HG02885 (cell line): Measurements from ENCODE around the gene MID1.

Experiments
- ATAC-seq: cut with Tn5 transposase; IDR thresholded peaks from one replicate; pipeline ENCODE4 v1.9.1; 2021; ENCODE audit warnings: mild to moderate bottlenecking; ENCODE audit not compliant: unreplicated experiment, poor library complexity

MID1 gene

GRCh38 chrX:10505726-10506125, 114.7 kb downstream of the MID1 start:
- no peak for ATAC-seq

DNA sequence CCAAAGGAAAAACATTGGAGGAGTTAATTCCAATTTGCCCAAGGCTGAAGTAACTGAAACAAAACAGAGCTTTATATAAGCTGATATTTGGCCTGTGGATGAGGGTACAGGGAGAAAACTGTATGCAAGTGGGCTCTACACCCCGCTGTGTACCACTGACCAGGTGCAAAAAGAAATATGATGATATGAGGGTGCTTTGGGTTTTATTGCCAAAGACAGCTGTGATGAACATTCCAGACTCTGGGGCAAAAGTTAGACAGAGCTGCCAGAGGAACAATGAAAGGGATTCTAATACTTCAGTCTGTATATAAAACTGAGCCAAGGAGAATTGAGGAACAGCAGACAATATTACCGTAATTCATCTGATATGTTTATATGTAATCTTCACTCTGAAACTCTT, 117.4 kb downstream of the MID1 start:
- ATAC-seq, result no peak

DNA sequence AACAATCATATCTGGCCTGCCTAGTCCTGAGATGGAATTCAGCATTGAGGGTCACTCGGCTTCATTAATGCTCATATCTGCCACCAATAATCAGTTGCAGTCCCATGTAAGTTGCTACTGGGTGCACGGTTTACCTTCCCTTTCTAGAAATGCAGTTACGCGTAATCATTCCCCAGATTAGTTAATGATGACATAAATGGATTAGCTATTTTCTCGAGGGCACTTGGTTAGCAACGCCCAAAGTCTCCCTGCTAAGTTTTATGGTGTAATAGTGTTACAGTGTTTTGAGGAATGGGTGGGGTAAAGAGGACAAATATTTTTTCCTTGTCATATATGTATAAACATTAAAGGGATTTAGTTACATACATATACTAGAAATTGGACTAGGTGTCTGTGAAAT, 118.8 kb downstream of the MID1 start:
- no peak for ATAC-seq

- no peak for ATAC-seq
These were observed 123.9 kb downstream of the MID1 start for GRCh38 chrX:10496345-10496965.

GRCh38 chrX:10495677-10496076, 124.7 kb downstream of the MID1 start:
- no peak for ATAC-seq

GRCh38 chrX:10492250-10492649, 128.1 kb downstream of the MID1 start:
- ATAC-seq, result no peak

- ATAC-seq, result no peak
These were observed 134.0 kb downstream of the MID1 start for GRCh38 chrX:10486373-10486772.

DNA sequence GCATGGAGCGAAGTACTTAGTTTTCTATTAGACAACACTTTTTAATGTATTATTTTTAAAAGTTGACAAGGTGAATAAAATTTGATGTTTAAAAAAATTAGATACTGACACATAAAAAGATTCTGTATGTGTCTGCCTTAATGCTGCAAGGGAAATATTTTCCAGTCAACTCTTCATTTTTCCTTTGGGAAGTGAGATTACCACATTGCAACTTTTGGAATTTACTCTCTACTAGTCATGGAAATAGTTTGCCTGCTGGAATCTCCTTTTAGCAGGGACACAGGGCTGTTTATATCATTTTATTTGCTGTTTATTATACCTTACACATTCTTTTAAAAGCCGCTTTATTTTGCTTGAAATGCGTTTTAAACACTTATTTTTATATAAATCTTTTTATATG, 135.1 kb downstream of the MID1 start:
- no peak for ATAC-seq

GRCh38 chrX:10484683-10485247, 135.6 kb downstream of the MID1 start:
- no peak for ATAC-seq

DNA sequence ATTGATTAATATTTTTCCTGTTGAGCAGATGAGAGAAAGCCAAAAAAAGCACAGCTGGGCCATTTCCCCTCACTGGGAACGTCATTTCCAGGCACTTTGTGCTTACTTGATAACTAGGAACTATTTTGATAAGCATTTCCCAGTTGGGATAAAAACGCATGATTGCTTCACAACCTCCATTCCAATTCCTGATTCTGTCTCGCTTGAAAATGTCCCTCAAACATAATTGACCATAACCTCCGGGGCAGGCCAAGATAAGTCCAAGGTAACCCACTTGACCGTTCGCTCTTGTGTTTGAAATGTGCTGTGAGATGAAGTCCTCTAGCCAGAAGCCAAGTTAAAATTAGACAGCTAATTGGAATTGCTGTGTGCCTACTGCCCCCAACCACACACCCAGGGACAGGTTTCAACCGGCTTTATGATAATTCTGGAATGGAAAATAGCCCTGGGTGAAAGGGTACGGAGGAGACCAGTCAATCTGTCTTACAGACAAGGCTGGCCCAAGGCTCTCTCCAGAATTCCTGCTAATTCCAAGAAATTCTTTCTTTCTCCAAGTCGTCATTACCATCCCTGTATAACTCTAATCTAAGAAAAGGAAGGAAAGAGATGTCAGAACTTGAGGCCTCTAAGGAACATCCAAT, 137.1 kb downstream of the MID1 start:
- no peak for ATAC-seq

DNA sequence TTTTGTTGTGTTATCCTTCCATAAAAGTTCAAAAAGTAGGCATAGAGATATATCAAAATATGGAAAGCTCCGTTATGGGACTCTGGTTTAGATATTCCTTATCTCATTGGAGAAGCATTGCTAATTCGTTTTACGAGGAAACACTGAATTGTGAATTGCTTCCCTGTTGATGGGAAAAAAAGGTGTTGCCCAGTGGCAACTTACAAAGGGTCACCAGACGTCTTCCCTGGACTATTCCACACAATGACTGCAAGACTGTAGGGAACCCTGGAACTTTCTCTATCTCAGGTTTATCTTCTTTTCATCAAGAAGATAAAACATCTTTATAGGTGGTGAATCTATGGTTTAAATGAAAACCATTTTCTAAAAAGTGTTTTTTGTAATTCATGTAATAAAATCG, 137.7 kb downstream of the MID1 start:
- no peak for ATAC-seq

DNA sequence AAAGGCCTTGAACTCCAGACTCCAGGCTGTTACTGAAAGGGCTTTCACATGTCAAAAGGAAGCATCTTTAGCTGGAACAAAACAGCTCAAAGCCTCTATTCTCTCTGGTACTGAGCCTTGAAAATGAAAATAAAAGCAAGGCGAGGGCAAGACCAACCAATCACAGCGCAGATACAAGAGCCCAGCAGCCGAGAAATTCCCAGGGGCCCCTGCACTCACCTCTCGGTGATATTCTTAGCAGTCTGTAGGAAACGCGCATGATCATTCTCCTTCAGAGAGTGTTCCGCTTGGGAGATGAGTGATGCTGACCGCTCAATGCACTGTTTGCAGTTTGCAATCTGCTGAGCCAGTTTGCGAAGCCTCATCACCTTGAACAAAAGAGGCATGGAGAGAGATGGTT, 138.1 kb downstream of the MID1 start:
- ATAC-seq, result peak; percentile 81

GRCh38 chrX:10480861-10481260, 139.5 kb downstream of the MID1 start:
- no peak for ATAC-seq

DNA sequence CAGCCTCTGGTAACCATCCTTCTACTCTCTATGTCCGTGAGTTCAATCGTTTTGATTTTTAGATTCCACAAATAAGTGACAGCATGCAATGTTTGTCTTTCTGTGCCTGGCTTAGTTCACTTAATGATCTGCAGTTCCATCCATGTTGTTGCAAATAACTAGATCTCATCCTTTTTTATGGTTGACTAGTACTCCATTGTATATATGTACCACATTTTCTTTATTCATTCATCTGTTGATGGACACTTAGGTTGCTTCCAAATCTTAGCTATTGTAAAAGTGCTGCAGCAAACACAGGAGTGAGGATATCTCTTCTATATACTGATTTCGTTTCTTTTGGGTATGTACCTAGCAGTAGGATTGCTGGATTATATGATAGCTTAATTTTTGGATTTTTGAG, 140.9 kb downstream of the MID1 start:
- no peak for ATAC-seq

GRCh38 chrX:10477525-10477924, 142.9 kb downstream of the MID1 start:
- ATAC-seq, result no peak

- ATAC-seq, result no peak
These were observed 145.3 kb downstream of the MID1 start for GRCh38 chrX:10474913-10475568.

GRCh38 chrX:10474510-10474909, 145.9 kb downstream of the MID1 start:
- ATAC-seq, result no peak

- ATAC-seq, result no peak
These were observed 149.0 kb downstream of the MID1 start for GRCh38 chrX:10471418-10471817.

DNA sequence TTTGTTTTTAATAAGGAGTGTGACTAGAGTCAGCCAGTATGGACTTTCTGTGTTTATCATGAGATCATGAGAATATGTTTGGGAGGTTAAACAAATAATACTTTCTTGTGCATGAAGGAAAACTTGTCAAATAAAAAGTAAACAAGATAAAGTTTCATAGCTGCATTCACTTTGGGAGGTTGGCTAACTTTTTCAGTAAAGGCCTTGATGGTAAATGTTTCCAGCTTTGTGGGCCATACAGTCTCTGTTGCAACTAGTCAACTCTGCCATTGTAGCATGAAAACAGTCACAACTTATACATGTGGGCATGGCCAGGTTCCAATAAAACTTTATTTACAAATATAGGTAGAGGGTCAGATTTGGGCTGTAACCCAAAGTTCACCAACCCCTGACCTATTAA, 150.4 kb downstream of the MID1 start:
- no peak for ATAC-seq

DNA sequence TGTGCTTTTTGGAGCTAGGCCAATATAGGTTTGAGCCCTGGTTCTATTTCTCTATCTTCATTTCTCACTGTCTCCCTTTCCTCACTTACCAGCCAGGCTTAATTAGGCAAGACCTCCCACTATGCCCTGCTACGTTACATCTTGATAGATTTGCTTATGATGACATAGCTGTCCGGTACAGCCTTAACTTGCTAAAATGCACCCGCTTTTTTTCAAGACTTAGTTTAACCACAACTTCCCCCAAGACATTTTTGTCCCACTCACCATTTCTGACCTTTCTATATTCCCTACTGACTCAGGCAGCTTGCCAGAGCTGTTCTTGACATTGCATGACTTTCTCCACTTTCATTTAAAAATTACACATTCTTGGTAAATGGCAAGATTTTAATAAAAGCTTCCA, 152.6 kb downstream of the MID1 start:
- no peak for ATAC-seq

- ATAC-seq, result no peak
These were observed 155.1 kb downstream of the MID1 start for GRCh38 chrX:10465254-10465653.

DNA sequence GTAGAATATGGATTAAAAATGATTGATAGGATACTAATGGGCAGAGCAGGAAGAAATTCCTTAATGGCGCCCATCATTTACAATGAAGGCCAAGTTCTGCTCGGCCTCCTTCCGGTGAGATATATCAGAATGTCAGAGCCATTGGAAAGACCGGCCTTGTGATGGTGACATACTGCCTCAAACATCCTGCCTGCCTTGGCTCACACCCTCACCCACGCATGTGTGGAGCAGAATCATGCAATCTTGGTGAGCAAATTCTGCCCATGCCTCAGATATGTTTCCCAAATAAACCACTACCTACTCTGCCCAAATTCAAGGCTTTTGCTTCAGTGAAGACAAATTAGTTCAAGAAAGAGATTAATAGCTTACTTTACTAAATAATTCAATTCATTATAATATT, 163.3 kb downstream of the MID1 start:
- ATAC-seq, result no peak
